Measurements from ENCODE around the gene KLK15.
"Not testable (repeated sequence)": the region's sequence is repeated elsewhere in the genome, so short reads cannot be mapped to it uniquely, and the experiment has no call there.

The KLK15 gene

DNA sequence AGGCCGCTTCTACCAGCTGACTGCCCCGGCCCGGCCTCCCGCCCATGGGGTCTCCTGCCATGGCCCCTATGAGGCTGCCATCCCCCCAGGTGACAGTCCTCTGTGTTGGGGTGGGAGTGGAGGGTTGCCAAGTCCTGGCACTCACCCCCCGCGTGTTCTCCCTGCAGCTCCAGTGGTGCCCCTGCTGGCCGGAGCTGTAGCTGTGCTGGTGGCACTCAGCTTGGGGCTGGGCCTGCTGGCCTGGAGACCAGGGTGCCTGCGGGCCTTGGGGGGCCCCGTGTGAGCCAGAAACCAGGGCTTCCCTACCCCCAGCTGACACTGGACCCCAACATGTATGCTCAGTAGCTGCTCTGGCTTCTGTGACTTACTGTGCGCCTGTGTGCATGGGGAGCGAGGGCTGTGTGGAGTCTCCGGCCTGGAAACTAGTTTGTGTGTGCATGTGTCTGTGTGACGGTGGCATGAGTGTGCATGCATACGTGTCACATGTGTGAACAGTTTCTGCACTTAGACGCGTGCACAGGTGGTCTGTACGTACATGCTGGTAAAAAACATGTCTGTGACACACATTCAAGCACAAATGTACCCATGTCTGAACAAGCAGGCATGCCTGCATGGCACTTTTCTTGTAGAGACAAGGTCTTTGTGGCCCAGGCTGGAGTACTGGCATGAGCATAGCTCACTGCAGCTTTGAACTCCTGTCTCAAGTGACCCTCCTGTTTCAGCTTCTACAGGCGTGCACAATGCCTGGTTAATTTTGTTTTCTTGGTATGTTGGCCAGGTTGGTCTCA is 38.3 kb downstream of the KLK15 start:
- DNase-seq = no peak

DNA sequence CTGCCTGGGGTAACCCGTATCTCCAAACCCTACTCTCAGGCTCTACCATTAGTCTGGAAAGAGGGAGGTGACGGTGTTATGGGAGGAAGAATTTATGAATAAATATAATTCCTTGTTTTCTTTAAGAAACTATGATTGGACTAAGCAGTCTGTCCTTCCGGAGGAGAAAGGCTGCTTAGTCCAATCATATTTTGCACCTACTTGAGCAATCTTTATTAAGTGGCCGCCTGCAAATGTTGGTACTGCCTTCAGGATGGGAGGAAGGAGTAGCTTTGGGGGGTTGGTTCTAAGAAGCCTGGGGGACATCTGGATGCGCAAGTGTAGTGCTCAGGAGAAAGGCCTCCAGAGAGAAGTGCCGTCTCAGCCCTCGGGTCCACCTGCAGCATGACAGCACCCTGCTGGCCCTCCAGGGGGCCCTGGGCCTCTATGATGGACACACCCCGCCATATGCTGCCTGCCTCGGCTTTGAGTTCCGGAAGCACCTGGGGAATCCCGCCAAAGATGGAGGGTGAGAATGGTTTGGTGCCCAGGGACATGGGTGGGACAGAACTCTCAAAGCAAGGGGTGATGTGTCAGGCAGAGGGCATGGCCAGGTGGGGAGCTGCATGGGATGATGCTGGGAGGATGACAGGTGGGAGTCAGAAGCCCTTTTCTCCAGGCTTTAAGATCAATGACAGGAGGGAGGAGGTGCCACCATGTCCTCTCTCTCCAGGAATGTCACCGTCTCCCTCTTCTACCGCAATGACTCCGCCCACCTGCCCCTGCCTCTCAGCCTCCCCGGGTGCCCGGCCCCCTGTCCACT is 39.1 kb downstream of the KLK15 start:
- no peak for DNase-seq

DNA sequence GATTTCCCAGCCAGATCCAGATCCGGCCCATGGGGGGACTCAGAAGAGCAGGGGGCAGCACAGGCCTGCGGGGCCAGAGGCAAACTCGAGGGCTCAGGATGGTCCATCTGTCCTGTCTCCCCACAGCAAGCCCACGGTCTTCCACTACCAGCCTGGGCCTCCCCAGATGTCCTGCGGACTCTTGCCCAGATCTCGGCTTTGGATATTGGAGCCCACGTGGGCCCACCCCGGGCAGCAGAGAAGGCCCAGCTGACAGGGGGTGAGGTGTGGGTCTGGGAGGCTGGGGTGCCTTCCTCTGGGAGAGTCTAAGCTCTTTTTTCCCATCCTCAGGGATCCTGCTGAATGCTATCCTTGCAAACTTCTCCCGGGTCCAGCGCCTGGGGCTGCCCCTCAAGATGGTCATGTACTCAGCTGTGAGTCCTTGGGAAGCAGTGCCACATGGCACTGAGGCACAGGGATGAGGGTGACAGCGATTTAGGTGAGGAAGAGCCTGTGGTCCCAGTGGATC is 39.8 kb downstream of the KLK15 start:
- DNase-seq = no peak

DNA sequence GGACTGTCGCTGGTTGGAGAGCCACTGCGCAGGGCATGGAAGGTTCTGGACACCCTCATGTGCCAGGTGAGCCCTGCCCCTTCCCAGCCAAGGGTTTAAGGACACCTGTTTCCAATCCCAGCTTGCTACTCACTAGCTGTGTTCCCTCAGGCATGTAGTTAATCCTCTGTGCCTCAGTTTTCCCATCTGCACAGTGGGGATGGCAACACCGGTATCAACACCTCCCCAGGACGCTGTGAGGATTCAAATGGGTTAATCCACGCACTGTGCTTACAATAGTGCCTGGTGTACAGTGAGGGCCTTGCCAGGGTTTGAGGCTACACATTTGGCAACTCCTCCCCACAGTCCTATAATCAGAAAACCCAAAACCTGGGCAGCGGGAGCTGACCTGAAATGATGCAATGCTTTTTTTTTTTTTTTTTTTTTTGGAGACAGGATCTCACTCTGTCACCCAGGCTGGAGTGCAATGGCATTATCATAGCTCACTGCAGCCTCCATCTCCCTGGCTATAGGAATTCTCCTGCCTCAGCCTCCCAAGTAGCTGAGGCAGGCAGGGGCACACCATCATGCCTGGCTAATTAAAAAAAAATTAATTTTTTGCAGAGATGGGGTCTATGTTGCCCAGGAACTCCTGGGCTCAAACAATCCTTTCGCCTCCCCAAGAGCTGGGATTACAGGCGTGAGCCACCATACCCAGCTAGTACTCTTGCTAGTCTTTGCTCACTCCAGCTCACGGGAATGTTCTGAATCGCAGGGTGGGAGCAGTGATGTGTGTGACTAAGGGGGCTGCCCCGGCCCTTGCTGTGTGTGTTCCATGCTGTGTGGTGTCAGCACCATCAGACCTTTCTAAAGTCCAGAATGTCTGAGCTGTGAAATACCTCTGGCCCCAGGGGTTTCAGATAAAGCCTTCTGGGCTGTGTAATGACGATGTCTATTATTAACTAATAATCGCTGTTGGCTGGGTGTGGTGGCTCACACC is 40.8 kb downstream of the KLK15 start:
- no peak for DNase-seq

DNA sequence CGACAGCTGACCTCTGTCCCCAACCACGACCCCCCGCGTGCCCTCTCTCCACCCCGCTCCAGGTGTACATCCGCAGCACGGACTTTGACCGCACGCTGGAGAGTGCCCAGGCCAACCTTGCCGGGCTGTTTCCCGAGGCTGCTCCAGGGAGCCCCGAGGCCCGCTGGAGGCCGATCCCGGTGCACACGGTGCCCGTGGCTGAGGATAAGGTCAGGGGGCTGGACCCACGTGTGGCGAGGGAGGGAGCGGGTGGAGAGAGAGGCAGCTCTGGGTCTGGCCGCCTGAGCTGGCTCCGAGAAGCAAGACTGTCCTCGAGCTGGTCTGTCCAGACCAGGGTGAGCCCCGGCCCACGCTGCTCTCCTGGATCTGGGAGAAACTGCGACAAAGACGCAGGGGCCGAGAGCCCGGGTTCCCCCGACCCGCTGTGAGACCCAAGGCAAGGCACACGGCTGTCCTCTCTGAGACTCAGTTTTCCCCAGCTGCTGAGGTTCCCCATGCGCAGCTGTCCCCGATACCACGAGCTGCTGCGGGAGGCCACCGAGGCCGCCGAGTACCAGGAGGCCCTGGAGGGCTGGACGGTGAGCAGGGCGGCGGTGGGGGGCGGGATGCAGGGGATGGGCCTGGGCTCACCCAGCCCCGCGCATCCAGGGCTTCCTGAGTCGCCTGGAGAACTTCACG is 41.6 kb downstream of the KLK15 start:
- no peak for DNase-seq

DNA sequence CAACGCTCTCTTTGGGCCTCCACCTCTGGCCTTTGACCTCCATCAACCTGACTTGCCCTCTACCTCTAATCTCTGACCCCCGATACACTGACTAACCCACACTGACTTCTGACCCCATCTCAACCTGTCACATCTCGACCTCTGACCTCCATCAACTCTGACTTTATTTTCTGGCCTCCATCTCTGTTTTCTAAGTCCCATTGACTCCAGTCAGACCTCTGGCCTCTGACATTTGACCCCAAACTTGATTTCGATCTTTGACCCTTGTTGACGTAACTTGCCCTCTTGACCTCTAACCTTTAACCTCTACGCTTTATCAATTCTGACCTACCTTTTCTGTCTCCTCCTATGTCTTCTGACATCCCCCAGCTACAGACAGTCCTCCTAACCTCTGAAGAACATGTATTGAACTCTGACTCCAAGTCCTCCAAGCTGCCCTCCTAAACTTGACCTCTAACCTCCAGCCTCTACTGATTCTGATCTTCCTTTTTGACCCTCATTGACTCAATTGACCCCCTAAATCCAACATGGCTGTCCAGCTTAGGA is 42.4 kb downstream of the KLK15 start:
- no peak for DNase-seq

DNA sequence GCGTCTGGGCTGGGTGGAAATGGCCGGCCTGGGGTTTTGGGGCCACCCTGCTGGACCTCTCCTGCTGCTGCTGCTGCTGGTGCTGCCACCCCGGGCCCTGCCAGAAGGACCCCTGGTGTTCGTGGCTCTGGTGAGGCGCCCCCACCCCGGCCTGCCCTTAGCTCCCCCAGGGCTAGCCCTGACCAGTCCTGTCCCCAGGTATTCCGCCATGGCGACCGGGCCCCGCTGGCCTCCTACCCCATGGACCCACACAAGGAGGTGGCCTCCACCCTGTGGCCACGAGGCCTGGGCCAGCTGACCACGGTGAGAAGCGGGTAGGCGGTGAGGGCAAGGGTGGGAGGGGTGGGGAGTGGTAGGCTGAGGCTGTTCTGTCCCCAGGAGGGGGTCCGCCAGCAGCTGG is 43.0 kb downstream of the KLK15 start, which contains the start of gene ACP4:
TSS of gene ACP4 (plus strand) at position 20 of the 400 bp plus-strand sequence. CDS start at position 20, 0 bp downstream.
- no peak for DNase-seq

DNA sequence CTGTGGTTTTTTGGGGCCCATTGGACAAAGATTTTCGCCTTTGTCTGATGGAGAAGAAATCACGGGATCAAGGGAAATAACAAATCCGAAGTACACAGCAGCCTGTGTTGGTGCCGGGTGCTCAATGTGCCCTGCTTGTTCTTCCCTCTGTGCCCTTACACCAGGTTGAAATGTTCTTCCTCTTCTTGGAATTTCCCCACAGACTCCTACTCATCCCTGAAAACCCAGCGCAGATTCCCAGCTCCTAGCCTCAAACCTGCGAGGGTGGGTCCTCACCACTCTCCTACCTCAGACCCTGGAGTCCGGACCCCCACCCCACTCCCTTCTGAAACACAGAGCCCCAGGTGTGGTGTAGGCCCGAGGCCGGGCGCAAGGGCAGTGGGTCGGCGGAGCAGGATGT is 48.0 kb downstream of the KLK15 start:
- no peak for DNase-seq

DNA sequence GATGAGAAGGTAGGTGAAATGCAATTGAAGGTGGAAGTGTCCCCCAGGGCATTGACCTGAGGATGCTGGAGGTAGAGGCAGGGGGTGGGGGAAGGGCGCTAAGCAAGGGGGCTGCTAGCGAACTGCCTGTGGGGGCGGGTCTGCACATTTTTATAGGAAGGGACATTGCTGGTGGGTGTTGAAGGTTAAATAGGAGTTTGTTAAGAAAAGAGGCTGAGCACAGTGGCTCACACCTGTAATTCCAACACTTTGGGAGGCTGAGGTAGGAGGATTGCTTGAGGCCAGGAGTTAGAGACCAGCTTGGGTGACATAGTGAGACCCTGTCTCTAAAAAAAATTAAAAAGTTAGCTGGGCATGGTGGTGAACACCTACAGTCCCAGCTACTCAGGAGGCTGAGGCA is 48.7 kb downstream of the KLK15 start:
- DNase-seq = no peak

DNA sequence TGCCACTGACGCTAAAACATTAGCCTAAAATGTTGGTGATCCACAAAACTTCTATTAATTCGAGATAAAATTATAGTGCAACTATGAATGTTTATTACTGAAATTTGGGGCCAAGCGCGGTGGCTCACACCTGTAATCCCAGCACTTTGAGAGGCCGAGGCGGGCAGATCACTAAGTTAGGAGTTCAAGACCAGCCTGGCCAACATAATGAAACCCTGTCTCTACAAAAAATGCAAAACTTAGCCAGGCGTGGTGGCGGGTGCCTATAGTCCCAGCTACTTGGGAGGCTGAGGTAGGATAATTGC is 49.6 kb downstream of the KLK15 start:
- not testable (repeated sequence) for DNase-seq

DNA sequence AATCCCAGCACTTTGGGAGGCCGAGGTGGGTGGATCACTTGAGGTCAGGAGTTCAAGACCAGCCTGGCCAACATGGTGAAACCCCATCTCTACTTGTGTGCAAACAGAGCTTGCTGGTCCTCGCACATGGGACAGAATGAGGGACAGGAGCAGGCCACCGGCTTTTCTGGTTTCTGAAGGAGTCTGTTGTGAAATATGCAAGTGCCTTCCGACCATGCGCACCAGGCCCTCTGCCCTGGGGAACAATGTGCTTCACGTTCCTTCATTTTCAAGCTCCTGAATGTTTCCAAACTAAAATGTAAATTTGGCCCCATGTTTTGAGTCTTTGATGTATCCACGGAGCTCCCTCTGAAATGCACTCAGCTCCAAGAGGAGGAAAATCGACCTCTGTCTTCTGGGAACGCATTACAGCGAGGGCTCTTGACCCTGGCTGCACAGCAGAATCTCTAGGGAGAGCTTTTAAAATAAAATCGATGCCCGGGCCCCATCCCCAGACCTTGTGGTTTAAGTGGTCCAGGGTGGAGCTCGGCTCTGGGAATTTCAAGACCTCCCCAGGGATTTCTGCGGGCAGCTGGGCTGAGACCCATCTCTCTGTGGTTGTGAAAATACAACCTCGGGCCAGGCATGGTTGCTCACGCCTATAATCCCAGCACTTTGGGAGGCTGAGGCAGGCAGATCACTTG is 52.5 kb downstream of the KLK15 start:
- no peak for DNase-seq

DNA sequence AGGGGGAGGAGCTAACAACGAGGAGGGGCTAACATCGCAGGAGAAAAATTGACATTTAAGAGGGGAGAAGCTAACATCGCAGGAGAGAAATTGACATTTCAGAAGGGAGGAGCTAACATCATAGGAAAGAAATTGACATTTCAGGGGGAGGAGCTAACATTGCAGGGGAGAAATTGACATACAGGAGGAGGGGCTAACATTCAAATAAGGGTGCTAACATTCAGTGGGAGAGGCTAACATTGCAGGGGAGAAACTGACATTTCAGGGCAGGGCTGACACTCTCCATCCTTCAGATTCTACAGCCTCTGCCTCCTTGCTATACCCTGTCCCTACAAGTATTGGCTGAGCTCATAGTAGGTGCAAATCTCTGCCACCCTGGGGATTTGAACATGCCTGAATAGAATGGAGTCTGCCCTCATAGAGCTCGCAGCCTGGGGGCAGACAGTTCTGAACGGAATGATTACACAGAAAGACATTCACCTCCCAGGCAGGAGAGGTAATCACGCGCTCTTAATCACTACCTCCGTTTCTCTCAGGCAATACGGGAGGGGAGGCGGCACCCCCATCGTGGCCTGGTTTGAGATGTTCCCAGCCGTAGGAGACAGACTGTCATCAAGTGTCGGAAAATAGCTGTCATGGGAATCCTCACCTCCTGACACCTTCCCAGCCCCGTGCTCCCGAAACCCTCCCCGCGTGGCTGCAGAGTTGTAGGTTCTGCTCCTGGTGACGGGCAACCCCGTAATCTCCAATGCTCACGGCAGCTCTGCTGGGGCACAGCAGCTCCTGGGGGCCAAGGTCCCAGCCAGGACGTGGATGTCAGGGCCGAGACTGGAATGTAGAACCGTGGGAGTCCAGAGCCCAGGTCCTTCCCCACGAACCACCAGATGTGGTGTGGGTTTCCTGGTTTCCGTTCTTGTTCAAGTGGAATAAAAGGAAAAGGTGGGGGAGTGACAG is 53.6 kb downstream of the KLK15 start:
- no peak for DNase-seq

DNA sequence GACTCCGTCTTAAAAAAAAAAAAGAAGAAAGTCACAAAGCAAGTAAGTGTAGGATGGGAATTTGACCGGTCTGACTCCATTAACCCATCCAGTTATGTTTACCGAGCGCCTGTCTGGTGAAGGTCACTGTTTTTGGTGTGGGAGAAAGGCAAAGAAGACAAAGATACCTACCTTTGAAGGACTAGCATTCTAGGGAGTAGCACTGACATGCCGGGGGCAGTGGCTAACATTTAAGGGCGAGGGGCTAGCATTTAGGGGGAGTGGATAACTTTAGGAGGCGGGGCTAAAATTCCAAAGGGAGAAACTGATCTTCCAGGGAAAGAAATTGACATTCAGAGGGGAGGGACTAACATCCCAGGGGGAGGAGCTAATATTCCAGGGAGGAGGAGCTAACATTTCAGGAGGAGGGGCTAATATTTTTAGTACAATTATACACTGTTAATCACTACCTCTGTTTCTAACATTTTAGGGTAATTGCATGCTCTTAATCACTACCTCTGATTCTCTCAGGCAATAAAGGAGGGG is 54.4 kb downstream of the KLK15 start:
- no peak for DNase-seq

DNA sequence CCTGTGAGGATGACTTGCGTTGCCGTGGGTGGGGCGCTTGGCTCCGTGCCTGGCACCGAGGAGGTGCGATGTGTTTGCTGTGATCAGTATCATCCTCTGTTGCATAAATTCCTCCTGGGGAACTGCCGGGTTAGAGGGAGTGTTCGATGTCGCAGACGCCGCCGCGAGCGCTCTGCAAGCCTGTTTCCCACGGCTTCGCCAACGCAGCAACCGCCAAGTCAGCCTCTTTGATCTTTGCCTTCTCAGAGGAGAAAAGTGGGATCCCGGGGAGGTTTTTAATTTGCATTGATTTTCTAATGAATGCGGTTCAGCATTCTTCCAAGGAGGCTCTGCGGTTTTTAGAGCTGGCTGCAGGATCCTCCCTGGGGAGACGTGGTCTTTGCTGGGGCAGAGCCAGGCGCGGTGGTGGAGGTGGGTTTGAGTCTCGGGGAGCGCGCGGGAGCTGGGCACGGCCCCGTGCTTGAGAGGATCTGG is 55.5 kb downstream of the KLK15 start:
- DNase-seq = no peak

DNA sequence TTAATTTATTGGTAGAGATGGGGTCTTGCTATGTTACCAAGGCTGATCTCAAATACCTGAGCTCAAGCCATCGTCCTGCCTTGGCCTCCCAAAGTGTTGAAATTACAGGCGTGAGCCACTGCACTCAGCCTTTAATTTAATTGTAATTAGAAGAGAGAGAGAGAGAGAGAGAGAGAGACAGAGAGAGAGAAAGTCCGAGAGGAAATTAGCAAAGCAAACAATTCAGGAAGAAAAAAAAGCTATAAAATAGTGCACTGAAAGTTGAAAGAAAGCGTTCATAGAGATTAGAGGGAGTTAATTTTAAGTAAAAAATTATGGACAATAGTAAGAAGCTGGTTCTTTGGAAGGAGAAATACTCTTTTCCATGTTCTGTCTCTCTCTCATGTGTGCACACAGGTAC is 56.1 kb downstream of the KLK15 start:
- no peak for DNase-seq

DNA sequence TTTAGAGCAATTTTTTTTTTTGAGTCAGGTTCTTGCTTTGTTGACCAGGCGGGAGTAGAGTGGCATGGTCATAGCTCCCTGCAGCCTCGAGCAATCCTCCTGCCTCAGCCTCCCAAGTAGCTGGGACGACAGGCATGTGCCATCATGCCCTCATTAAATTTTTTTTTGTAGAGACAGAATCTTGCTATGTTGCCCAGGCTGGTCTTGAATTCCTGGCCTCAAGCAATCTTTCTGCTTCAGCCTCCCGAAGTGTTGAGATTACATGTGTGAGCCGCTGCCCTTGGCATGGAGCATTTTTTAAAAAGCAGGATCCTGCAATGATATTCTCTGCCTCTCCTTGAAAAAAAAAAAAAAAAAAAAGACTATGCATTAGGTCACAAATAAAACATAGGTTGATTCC is 57.2 kb downstream of the KLK15 start:
- no peak for DNase-seq
